HG03442 (cell line): ENCODE measurements around the gene TUBG1.

Experiments
- ATAC-seq: cut with Tn5 transposase; IDR thresholded peaks from one replicate; pipeline ENCODE4 v1.9.1; 2021; ENCODE audit warnings: mild to moderate bottlenecking, moderate library complexity; ENCODE audit not compliant: unreplicated experiment

The TUBG1 gene

DNA sequence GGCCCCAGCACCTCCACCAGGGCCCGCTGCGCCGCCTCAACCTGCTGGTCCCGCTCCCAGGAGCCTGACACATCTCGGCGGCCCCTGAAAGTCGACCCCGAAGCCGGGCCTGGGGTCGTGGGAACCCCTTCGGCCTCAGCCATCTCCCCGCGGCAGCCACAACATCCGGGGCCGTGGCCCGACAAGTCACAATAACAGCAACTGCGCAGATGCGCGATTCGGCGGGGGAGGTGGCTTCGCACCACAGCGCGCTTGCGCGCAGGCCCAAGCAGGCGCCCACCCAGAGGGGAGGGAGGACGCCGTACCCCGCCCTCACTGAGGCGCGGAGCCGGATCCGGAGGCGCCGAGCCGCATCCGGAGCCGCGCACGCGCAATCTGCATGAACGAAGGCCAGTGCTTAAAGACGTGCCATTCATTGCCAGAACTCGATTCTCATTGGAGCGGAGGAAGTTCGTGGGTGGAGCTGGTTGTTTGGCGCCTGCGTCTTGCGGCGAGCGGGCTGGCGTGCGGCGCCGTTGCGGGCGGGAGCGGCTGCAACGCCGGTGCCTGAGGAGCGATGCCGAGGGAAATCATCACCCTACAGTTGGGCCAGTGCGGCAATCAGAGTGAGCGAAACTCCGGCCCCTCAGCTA lies at the start of gene TUBG1, which contains the start of gene RETREG3:
Gene TUBG1 (plus strand): TSS at position 502 of the 632 bp plus-strand sequence. CDS start 55 bp downstream, at position 557.
Gene RETREG3 (minus strand): TSS at position 193 of the 632 bp plus-strand sequence. CDS start 50 bp downstream, at position 143.
- peak; percentile 88 for ATAC-seq

- no peak for ATAC-seq
Observed at GRCh38 chr17:42560246-42560645, 49.2 kb upstream of the TUBG1 start.

DNA sequence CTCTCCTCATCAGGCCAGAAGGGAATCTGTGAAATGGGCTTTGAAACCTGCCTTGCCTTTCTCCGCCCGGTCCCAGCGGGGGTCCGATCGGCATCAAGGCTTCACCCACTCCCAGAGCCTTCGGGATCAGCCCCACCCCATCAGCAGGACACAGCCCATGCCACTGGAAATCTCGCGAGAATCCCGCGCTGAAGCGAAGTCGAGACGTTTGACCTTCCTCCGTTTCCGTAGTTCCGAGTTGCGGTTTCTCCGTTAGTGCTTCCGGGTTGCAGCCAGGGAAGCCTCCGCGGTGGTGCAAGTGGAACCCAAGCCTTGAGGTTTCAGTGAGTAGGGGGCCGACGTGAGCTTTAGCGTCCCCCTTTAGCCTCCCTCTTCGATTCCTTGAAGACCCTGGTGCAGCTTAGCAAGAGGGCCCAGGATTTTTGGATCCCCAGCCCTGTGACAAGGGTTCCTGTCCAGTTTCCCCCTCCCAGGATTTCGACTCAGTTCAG lies 47.5 kb upstream of the TUBG1 start, which contains the start of gene COASY:
Gene COASY (plus strand): TSS at position 252 of the 491 bp plus-strand sequence. CDS start 475 bp downstream, outside the sequence.
- ATAC-seq, result peak; percentile 41

DNA sequence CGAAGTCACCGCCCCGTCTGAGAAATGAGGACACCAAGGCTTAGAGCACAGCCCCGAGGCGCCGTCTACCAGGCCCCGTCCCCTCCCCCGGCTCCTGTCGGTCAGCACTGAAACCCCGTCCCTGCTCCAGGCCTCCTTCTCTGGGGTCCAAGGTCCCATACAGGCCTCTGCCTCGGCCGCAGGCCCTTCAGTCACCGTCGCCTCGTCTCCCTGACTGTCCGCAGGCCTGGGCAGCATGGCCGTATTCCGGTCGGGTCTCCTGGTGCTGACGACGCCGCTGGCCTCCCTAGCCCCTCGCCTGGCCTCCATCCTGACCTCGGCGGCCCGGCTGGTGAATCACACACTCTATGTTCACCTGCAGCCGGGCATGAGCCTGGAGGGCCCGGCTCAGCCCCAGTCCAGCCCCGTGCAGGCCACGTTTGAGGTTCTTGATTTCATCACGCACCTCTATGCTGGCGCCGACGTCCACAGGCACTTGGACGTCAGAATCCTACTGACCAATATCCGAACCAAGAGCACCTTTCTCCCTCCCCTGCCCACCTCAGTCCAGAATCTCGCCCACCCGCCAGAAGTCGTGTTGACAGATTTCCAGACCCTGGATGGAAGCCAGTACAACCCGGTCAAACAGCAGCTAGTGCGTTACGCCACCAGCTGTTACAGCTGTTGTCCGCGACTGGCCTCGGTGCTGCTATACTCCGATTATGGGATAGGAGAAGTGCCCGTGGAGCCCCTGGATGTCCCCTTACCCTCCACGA lies 46.9 kb upstream of the TUBG1 start:
- no peak for ATAC-seq

DNA sequence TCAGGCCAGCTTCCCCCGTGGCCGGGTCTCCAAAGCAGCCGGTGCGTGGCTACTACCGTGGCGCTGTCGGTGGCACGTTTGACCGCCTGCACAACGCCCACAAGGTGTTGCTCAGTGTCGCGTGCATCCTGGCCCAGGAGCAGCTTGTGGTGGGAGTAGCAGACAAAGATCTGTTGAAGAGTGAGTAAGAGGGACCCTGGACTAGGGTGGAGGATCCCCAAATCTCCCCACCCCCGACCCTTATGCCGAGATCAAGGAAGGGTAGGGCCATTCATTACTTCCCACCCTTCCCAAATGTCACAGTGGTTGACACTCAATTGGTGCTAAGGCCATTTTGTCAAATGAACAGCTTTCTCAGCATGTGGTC lies 46.4 kb upstream of the TUBG1 start:
- no peak for ATAC-seq

GRCh38 chr17:42563543-42563942 lies 45.9 kb upstream of the TUBG1 start:
- no peak for ATAC-seq

DNA sequence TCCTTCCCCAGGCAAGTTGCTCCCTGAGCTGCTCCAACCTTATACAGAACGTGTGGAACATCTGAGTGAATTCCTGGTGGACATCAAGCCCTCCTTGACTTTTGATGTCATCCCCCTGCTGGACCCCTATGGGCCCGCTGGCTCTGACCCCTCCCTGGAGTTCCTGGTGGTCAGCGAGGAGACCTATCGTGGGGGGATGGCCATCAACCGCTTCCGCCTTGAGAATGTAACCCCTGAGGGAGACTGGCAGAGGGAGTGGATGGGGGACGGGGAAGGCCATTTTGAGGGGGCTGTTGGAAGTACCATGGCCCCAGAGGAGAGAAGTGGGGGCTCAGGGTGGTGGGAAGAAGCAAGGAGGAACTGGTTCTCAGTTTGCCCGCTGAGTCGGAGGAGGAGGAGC lies 45.5 kb upstream of the TUBG1 start:
- no peak for ATAC-seq

DNA sequence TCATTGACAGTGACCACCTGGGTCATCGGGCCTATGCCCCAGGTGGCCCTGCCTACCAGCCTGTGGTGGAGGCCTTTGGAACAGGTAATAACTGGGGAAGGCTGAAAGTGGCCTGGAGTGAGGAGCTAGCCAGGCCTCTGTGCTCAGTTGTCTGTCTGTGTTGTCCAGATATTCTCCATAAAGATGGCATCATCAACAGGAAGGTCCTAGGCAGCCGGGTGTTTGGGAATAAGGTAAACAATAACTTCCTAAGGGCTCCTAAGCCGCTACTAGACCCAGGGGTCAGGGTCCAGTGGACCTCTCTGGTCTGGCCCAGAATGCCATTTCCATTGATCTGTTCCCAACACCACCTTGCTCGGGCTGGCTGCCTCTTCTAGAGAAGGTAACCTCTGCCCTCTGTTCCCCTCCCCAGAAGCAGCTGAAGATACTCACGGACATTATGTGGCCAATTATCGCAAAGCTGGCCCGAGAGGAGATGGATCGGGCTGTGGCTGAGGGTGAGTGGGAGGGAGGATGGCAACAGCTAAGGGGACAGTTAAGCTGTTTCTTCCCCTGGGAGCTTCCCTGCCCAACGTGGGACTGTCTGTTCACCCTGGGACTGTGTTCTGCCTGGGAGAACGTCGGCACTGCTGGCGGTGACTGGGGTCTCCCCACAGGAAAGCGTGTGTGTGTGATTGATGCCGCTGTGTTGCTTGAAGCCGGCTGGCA lies 44.5 kb upstream of the TUBG1 start:
- no peak for ATAC-seq

GRCh38 chr17:42565523-42566214 lies 43.8 kb upstream of the TUBG1 start:
- ATAC-seq, result no peak

DNA sequence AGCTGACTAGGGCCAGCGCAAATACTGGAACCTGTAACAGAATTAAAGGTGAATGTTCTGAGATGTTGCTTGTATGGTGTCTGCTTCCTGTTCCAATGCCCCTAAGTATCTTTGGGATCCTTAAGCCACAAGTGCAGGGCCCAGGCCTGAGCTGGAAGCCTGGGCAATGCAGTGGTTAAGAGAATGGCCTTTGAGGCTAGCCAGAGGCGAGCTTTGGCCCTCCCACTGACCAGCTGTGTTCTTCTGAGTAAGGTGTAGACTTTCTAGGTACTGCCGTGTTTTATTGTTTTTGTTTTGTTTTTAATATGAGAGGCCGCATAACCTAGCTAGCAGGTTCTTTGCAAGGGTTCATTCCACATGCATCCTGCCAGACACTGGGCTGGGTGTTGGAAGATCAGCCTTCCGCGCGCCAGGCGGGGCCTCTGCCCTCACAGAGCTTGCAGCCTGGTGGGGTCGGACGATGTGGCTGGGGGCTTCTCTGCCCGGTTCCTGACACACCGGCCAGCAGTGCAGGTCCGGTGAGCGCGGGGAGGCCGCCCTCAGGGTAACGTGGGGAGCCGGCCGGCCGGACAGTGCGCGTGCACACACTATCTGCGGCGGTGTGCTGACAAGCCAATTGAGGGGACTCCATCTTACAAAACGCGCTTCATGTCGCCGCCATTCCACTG lies 43.1 kb upstream of the TUBG1 start:
- ATAC-seq, result no peak

DNA sequence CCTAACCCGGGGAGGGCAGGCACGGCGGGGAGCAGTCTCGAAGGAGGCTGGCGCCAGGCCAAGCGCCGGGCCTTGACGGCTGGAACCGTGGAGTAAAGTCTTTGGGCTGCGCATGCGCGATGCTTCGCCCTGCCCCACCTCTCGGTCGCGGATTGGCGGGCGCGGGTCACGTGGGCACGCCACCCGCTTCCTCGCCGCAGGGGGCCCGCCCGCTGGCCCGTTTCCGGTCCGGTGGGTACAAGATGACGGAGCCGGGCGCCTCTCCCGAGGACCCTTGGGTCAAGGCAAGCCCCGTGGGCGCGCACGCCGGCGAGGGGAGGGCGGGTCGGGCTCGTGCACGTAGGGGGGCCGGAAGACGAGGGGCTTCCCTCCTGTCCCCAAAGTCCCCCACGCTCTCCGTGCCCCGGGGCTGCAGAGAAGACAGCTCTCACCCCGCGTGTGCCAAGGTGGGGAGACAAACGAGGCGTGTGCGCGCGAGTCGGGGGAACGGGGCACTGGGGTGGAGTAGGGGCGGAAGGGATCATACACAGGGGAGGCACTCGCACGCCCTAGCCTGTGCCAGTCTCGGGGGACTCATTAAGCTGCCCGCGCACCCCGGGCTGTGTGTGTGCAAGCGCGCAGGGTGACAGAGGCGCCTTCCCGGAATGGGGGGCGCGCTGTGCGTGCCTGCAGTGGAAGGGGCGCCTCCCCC lies 42.5 kb upstream of the TUBG1 start, which contains the start of gene MLX:
Gene MLX (plus strand): TSS at position 218 of the 691 bp plus-strand sequence. CDS start 25 bp downstream, at position 243.
- peak; percentile 54 for ATAC-seq

- ATAC-seq, result no peak
Observed at GRCh38 chr17:42568341-42569111, 41.0 kb upstream of the TUBG1 start.

DNA sequence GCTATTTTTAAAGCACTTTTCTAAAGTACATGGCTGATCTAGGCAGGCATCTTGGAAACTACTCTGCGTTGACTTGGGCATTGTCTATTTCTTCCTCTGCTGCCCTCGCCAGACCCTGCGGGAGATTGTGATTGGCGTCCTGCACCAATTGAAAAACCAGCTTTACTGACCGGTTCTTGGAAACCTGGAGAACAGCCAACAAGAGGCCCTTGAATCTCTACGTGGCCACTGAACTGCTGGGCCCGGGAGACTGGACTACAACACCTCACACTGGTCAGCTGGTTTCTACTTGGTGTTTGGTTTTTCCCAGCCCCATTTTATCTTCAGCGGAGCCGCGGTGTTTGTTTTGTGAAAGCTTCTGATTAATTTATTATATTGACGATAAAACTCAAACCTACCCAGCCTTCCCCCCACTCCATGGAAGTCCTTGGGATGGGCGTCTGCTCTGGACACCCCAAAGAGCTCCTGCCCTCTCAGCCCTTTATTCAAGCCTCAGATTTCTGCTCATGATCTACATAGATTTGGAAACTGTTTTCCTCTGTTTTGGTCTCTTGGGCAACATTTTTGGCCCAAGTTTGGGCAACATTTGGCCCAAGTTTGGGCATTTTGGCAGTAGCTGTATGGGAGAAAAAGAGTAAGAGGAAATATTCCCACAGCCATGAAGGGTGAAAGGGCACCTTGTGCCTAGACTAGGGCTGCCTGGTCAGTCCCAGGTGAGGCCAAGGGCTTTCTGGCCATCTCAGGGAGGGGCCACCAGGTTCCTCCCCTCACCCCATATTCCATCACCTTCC lies 37.9 kb upstream of the TUBG1 start:
- ATAC-seq, result no peak

GRCh38 chr17:42573095-42573494 lies 36.4 kb upstream of the TUBG1 start:
- ATAC-seq, result no peak

DNA sequence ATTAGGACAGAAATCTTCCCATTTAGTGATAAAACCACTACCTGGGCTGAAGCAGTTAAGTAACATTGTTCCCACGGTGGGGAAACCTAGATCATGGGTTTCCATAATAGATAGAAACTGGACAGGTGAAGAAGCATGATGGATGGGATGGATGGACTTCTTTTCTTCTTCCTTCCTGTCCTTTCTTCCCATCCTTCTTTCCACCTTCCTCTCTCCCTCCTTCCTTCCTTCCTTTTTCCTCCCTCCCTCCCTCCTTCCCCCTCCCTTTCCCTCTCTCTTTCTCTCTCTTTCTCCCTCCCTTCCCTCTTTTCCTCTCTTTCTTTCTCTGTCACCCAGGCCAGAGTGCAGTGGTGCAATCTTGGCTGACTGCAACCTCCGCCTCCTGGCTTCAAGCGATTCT lies 35.0 kb upstream of the TUBG1 start:
- ATAC-seq, result no peak

- ATAC-seq, result no peak
Observed at GRCh38 chr17:42577140-42577531, 32.3 kb upstream of the TUBG1 start.

DNA sequence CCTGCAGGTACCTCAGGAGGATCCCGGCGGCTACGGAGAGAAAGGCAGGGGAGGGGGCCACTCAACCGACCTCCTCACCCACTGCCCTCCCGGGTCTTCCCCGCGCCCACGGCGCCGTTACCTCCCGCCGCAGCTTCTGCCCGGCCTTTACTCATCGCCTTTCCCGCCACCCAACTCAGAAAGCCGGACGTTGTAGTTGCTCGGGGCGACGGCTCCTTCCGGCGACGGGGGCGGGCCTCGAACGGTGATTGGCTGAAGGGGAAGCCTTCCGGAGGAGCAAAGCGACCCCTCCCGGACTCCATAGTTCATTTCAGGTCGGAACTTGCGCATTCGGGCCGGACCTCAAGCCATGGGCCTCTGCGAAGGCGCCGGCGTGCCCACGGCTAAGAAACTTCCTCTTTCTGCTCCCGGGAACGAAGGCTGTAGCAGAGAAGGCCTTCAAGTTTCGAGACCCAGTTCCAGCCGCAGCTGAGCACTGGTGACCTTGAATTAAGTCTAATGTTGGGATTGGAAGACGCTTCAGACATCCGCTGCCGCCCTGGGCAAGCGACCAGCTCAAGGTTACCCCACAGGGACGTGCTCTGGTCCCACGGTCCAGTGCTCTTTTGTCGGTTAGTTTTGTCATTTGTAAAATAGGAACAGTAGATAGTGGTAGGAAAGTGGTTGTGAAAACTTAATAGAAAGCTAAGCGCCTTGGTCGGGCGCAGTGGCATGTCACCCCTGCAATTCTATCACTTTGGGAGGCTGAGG lies 31.8 kb upstream of the TUBG1 start, which contains the start of gene PSMC3IP:
Gene PSMC3IP (minus strand): TSS at position 198 of the 750 bp plus-strand sequence. CDS start 43 bp downstream, at position 155.
- peak; percentile 76 for ATAC-seq
